IMR-90 (cell line): ENCODE data around the gene C10orf95. TPM values are rescaled to one million over a fixed set of nuclear protein-coding genes. Genes with fewer than 3 reads are reported as not detected.

ENCODE experiments used
- ATAC-seq: fragments of 200-7000 bp; cut with Tn5 transposase; 2 replicates; pipeline ENCODE4 v1.9.1; 2020; ENCODE audit warnings: low read depth, mild to moderate bottlenecking, moderate library complexity
- BruUV-seq: library from RNA; stranded (reverse); fragments of 400-500 nt; replicated peaks from 2 replicates; lab custom pipeline; 2021; lab: Mats Ljungman, UMichigan
- CTCF ChIA-PET: fragments of 300-600 bp; formaldehyde crosslinking; extraction: SDS; loops from one replicate; lab custom pipeline; 2021; ENCODE audit warnings: antibody characterized with exemption; lab: Yijun Ruan, JAX
- POLR2A ChIA-PET: fragments of 300-600 bp; sonication (Branson Sonifier 250); formaldehyde crosslinking; loops from one replicate; lab custom pipeline; 2022; ENCODE audit warnings: antibody characterized with exemption; ENCODE audit not compliant: unreplicated experiment; lab: Charles Lee
- DNase-seq: peaks from one replicate; pipeline ENCODE4 v3.0.0; 2013
- H2AFZ ChIP-seq: replicated peaks from 2 replicates; pipeline ENCODE3; 2013; ENCODE audit warnings: low read length, mild to moderate bottlenecking; ENCODE audit not compliant: poor library complexity
- H2AK5ac ChIP-seq: 2 replicates; pipeline ENCODE4 v1.6.1; 2013; ENCODE audit warnings: low read depth, low read length, inconsistent platforms
- H2AK9ac ChIP-seq: replicated peaks from 2 replicates; pipeline ENCODE3; 2013; ENCODE audit warnings: mild to moderate bottlenecking, low read depth, low read length, moderate library complexity; ENCODE audit not compliant: poor library complexity
- H2BK120ac ChIP-seq: 2 replicates; pipeline ENCODE4 v1.6.1; 2013; ENCODE audit warnings: low read depth, low read length, inconsistent platforms
- H2BK15ac ChIP-seq: 3 replicates; pipeline ENCODE4 v1.6.1; 2013; ENCODE audit warnings: low read depth, low read length, inconsistent platforms
- H2BK20ac ChIP-seq: 2 replicates; pipeline ENCODE4 v1.6.1; 2013; ENCODE audit warnings: low read depth, mild to moderate bottlenecking, inconsistent platforms, low read length, moderate library complexity
- H2BK5ac ChIP-seq: 2 replicates; pipeline ENCODE4 v1.6.1; 2013; ENCODE audit warnings: mild to moderate bottlenecking, low read depth, low read length, inconsistent platforms; ENCODE audit not compliant: poor library complexity, severe bottlenecking
- H3K14ac ChIP-seq: replicated peaks from 2 replicates; pipeline ENCODE4 v1.6.1; 2013; ENCODE audit warnings: low read depth, low read length, inconsistent platforms
- H3K18ac ChIP-seq: 2 replicates; pipeline ENCODE4 v1.6.1; 2013; ENCODE audit warnings: low read depth, low read length, control low read depth
- H3K23ac ChIP-seq: 2 replicates; pipeline ENCODE4 v1.6.1; 2013; ENCODE audit warnings: low read depth, low read length, inconsistent platforms
- H3K27ac ChIP-seq: 2 replicates; pipeline ENCODE4 v1.5.1; 2013; ENCODE audit warnings: mild to moderate bottlenecking, control low read depth, low read length; ENCODE audit not compliant: insufficient read depth
- H3K27me3 ChIP-seq: 2 replicates; pipeline ENCODE4 v1.6.1; 2013; ENCODE audit warnings: low read length; ENCODE audit not compliant: control insufficient read depth, insufficient read depth
- H3K36me3 ChIP-seq: 2 replicates; pipeline ENCODE4 v1.6.1; 2013; ENCODE audit warnings: low read length, mixed read lengths; ENCODE audit not compliant: control insufficient read depth, insufficient read depth
- H3K4ac ChIP-seq: 2 replicates; pipeline ENCODE4 v1.6.1; 2013; ENCODE audit warnings: low read depth, low read length, inconsistent platforms
- H3K4me1 ChIP-seq: 2 replicates; pipeline ENCODE4 v1.6.1; 2013; ENCODE audit warnings: low read length, mixed read lengths; ENCODE audit not compliant: control insufficient read depth, insufficient read depth
- H3K4me2 ChIP-seq: 2 replicates; pipeline ENCODE4 v1.6.1; 2013; ENCODE audit warnings: low read depth, mild to moderate bottlenecking, control low read depth, low read length, moderate library complexity
- H3K4me3 ChIP-seq: 2 replicates; pipeline ENCODE4 v1.5.1; 2013; ENCODE audit warnings: low read depth, mild to moderate bottlenecking, control low read depth, low read length, moderate library complexity; ENCODE audit not compliant: insufficient read depth
- H3K56ac ChIP-seq: 2 replicates; pipeline ENCODE4 v1.6.1; 2013; ENCODE audit warnings: low read length, inconsistent platforms; ENCODE audit not compliant: insufficient read depth; ENCODE audit errors: extremely low read depth
- H3K79me1 ChIP-seq, 2 experiments: 2 replicates each; pipeline ENCODE4 v1.6.1; 2013; ENCODE audit warnings: low read length in 2 of 2, inconsistent platforms in 1 of 2, low read depth in 1 of 2
- H3K9ac ChIP-seq: 2 replicates; pipeline ENCODE4 v1.6.1; 2013; ENCODE audit warnings: low read depth, low read length, control low read depth
- H3K9me1 ChIP-seq: 2 replicates; pipeline ENCODE4 v1.6.1; 2013; ENCODE audit warnings: low read length, inconsistent platforms; ENCODE audit not compliant: insufficient read depth
- H3K9me3 ChIP-seq: 2 replicates; pipeline ENCODE4 v1.6.1; 2013; ENCODE audit warnings: low read length; ENCODE audit not compliant: control insufficient read depth, insufficient read depth
- H4K20me1 ChIP-seq: 2 replicates; pipeline ENCODE4 v1.6.1; 2013; ENCODE audit warnings: low read length, inconsistent platforms; ENCODE audit not compliant: insufficient read depth
- H4K5ac ChIP-seq: 2 replicates; pipeline ENCODE4 v1.6.1; 2013; ENCODE audit warnings: mild to moderate bottlenecking, low read depth, low read length, control low read depth
- H4K8ac ChIP-seq, 2 experiments: 2 replicates each; pipeline ENCODE4 v1.6.1; 2013; ENCODE audit warnings: low read depth in 2 of 2, low read length in 2 of 2, control low read depth in 1 of 2, inconsistent platforms in 1 of 2
- H4K91ac ChIP-seq: 2 replicates; pipeline ENCODE4 v1.6.1; 2013; ENCODE audit warnings: low read depth, low read length, inconsistent platforms; ENCODE audit not compliant: insufficient read depth
- CEBPB ChIP-seq: IDR thresholded peaks from 2 replicates; pipeline ENCODE4 v1.6.1; 2012; ENCODE audit warnings: low read depth, low read length, improper control_type of control experiment
- CHD1 ChIP-seq: IDR thresholded peaks from 2 replicates; pipeline ENCODE4 v1.6.1; 2012; ENCODE audit warnings: low read depth, low read length, improper control_type of control experiment
- FOS ChIP-seq: fragments of 150-350 bp; IDR thresholded peaks from 2 replicates; pipeline ENCODE4 v1.6.1; 2016; ENCODE audit warnings: low read depth, low read length
- MXI1 ChIP-seq: IDR thresholded peaks from 2 replicates; pipeline ENCODE4 v1.6.1; 2012; ENCODE audit warnings: low read depth, mild to moderate bottlenecking, low read length, moderate library complexity, borderline replicate concordance
- RCOR1 ChIP-seq: IDR thresholded peaks from 2 replicates; pipeline ENCODE4 v1.6.1; 2012; ENCODE audit warnings: mild to moderate bottlenecking, low read length, improper control_type of control experiment; ENCODE audit not compliant: insufficient replicate concordance
- RFX5 ChIP-seq: IDR thresholded peaks from 2 replicates; pipeline ENCODE4 v1.8.0; 2012; ENCODE audit warnings: low read depth, mild to moderate bottlenecking, low read length, moderate library complexity
- SMC3 ChIP-seq: fragments of 150-350 bp; IDR thresholded peaks from 2 replicates; pipeline ENCODE4 v1.6.1; 2016; ENCODE audit warnings: low read depth, mild to moderate bottlenecking, antibody characterized with exemption, low read length, moderate library complexity
- WGBS, 2 experiments: methylation state at CpG; one replicate each; pipeline versions ENCODE4 v1.1.5 to v1.1.7; 2013; ENCODE audit warnings: missing lambda C conversion rate in 2 of 2; ENCODE audit not compliant: insufficient read length in 1 of 2; ENCODE audit errors: extremely low coverage in 2 of 2; 5-methylcytosine and 5-hydroxymethylcytosine counted together
- dilution Hi-C: fragments of 300-500 bp; cut with HindIII; formaldehyde crosslinking; loops from one replicate; pipeline ENCODE4 v1.14.3; 2018; ENCODE audit warnings: low sequenced_read_pairs; ENCODE audit not compliant: unreplicated experiment
- in situ Hi-C: fragments of 300-500 bp; cut with MboI; formaldehyde crosslinking; loops from 3 replicates; pipeline ENCODE4 v1.14.3; 2019; ENCODE audit warnings: low sequenced_read_pairs, inconsistent platforms, mixed read lengths
- intact Hi-C: fragments of 100-400 bp; cut with micrococcal nuclease; formaldehyde crosslinking; loops from 2 replicates; pipeline ENCODE4 v1.10.0; 2022
- polyA plus RNA-seq, 3 experiments: library from polyadenylated mRNA; depleted of rRNA; stranded (reverse); fragments of >200 nt; gene quantifications; 2 replicates each; pipeline ENCODE4 v1.2.3, GENCODE V29; 2012; ENCODE audit warnings: low replicate concordance in 1 of 3
- total RNA-seq: library from RNA; depleted of rRNA; stranded (reverse); fragments of >200 nt; gene quantifications from 2 replicates; pipeline ENCODE4 v1.2.3, GENCODE V29; 2012
- TF ChIP-seq, protein P1 (sequence below): conservative IDR thresholded peaks from 2 replicates; pipeline ENCODE4 v1.5.1; 2012; ENCODE audit warnings: mild to moderate bottlenecking, low read depth, low read length, improper control_type of control experiment

Gene C10orf95
- total and polyA plus RNA-seq, 2 of the 4 experiments (the other 2 are of a cell fraction) = not detected

DNA sequence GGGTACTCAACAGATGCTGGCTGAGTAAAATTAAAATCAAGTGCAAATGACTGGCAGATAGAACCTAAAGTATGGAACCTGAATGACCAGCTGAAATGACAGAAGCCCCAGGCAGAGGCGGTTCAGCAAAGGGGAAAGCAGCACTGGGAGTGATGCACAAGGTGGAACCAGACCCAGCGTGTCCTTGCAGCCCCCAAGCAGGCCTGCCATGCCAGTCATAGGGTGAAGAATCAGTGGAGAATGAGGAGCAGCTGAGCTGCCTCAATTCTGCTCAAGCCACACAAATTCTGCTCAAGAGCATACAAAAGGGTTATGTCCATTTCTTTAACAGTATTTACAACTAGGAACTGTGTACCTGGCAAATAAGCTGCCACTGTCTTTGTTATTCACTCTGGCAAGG lies 42.4 kb upstream of the C10orf95 start:
- CTCF ChIA-PET = interaction anchor here (1.0 kb wide), 1 partner anchor 90 kb away, joined by 3 read pairs; no protein-coding TSS in a partner anchor
- ATAC-seq = no peak
- no peaks in the 10 kb centered on the region for H3K27me3 ChIP-seq
- no peak overlapping the region for H3K9ac ChIP-seq
- TF ChIP-seq CEBPB (no peak), RCOR1 (no peak), FOS (no peak), SMC3 (no peak), RFX5 (no peak), MXI1 (no peak), CHD1 (no peak)
- TF ChIP-seq, protein P1, sequence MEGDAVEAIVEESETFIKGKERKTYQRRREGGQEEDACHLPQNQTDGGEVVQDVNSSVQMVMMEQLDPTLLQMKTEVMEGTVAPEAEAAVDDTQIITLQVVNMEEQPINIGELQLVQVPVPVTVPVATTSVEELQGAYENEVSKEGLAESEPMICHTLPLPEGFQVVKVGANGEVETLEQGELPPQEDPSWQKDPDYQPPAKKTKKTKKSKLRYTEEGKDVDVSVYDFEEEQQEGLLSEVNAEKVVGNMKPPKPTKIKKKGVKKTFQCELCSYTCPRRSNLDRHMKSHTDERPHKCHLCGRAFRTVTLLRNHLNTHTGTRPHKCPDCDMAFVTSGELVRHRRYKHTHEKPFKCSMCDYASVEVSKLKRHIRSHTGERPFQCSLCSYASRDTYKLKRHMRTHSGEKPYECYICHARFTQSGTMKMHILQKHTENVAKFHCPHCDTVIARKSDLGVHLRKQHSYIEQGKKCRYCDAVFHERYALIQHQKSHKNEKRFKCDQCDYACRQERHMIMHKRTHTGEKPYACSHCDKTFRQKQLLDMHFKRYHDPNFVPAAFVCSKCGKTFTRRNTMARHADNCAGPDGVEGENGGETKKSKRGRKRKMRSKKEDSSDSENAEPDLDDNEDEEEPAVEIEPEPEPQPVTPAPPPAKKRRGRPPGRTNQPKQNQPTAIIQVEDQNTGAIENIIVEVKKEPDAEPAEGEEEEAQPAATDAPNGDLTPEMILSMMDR = no peak
- H2BK120ac ChIP-seq = no peak overlapping the region
- no peak for DNase-seq
- no peak overlapping the region for H3K4me2 ChIP-seq
- no peak overlapping the region for H2AK5ac ChIP-seq
- peaks cover 19 to 67% of the 10 kb centered on the region in 2 experiments for H3K79me1 ChIP-seq
- no peak overlapping the region for H3K56ac ChIP-seq
- H3K36me3 ChIP-seq = peaks cover 13% of the 10 kb centered on the region
- no peaks in the 10 kb centered on the region for H3K4me1 ChIP-seq
- H2BK15ac ChIP-seq = no peak overlapping the region
- H4K20me1 ChIP-seq = peaks cover 66% of the 10 kb centered on the region
- no peak overlapping the region for H3K14ac ChIP-seq
- H3K4me3 ChIP-seq = no peak overlapping the region
- no peak overlapping the region for H2BK20ac ChIP-seq
- H2AK9ac ChIP-seq = no peak overlapping the region
- no TSS peak for BruUV-seq
- no peak overlapping the region for H2AFZ ChIP-seq
- H3K4ac ChIP-seq = no peak overlapping the region
- no peak overlapping the region for H4K91ac ChIP-seq
- H2BK5ac ChIP-seq = no peak overlapping the region
- intact Hi-C loops (no loop called here), in situ Hi-C loops (no loop called here), dilution Hi-C loops (no loop called here)
- no peak overlapping the region for H3K23ac ChIP-seq
- no peak overlapping the region for H4K8ac ChIP-seq
- H3K18ac ChIP-seq = no peak overlapping the region
- WGBS, 2 experiments = no CpG with 5 or more reads among the region's 2 CpGs
- peaks cover 14% of the 10 kb centered on the region; the same call in 1 of the 2 replicates for H3K9me1 ChIP-seq
- H4K5ac ChIP-seq = no peak overlapping the region
- no peak overlapping the region for H3K27ac ChIP-seq
- no peaks in the 10 kb centered on the region for H3K9me3 ChIP-seq
- POLR2A ChIA-PET = no interaction called here
